A375 (cell line): Measurements from ENCODE around the gene RCAN2. TPM values are rescaled to one million over a fixed set of nuclear protein-coding genes. Genes with fewer than 3 reads are reported as not detected.

Experiments used
- total RNA-seq: library from RNA; depleted of rRNA; stranded (reverse); fragments of >200 nt; shearing (Covaris generic); gene quantifications from 2 replicates; pipeline ENCODE4 v1.2.3, GENCODE V29; 2014; rRNA removed

Gene RCAN2
- total RNA-seq: 0.05 and 0.34 TPM in 2 replicates

GRCh38 chr6:46491201-46491627 lies at the start of gene RCAN2:
Gene RCAN2, minus strand, starts transcription at chr6:46491449.

Other genes with a start within 250 kb of the RCAN2 start
- gene CYP39A1, start 161.4 kb upstream of the RCAN2 start, total RNA-seq: 0.11 and 0.19 TPM in 2 replicates
- 10.6 and 15.2 TPM in 2 replicates for gene SLC25A27, start 161.5 kb upstream of the RCAN2 start, total RNA-seq
- gene TDRD6, start 196.4 kb upstream of the RCAN2 start, total RNA-seq: under 0.01 and 0.03 TPM in 2 replicates
- 1.7 and 2.5 TPM in 2 replicates for gene PLA2G7, start 243.9 kb upstream of the RCAN2 start, total RNA-seq